ENCODE data around the gene PPP1R14C. TPM values are rescaled to one million over a fixed set of nuclear protein-coding genes. Genes with fewer than 3 reads are reported as not detected.

The PPP1R14C gene
- total RNA-seq, 1 experiment from 2014 or later = 4.6 TPM

DNA sequence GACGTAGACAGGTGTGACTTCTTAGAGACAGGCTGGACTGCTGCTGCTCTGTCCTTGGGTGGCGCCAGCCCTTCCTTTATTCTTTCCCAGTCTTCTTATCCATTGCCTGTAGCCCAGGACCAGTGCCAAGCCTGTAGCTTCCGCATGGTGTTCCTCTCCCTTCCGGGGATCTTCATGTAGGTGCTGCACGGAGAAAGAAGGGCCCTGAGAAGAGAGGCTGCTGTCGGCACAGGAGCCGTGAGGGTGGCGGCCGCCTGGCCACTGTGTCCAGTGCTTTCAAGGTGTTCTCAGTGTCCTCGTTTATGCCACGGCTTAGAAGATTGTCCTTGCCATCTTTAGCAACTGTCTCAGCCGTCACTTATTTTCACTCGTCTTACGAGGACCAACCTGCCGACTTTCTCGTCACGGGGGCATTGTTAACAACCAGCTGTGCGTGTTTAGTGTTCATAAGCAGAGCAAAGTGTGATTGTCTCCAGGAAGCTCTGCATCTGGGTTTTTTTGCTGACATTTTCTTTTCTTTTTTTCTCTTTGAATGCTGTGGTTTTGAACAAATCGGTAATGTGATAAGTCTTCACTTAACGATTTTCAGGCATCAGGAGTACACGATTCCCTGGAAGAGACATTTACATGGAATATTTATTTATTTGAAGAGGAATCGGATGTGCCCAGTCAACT, 61.2 kb downstream of the PPP1R14C start:
- BruUV-seq (replicated peaks) = no TSS peak

DNA sequence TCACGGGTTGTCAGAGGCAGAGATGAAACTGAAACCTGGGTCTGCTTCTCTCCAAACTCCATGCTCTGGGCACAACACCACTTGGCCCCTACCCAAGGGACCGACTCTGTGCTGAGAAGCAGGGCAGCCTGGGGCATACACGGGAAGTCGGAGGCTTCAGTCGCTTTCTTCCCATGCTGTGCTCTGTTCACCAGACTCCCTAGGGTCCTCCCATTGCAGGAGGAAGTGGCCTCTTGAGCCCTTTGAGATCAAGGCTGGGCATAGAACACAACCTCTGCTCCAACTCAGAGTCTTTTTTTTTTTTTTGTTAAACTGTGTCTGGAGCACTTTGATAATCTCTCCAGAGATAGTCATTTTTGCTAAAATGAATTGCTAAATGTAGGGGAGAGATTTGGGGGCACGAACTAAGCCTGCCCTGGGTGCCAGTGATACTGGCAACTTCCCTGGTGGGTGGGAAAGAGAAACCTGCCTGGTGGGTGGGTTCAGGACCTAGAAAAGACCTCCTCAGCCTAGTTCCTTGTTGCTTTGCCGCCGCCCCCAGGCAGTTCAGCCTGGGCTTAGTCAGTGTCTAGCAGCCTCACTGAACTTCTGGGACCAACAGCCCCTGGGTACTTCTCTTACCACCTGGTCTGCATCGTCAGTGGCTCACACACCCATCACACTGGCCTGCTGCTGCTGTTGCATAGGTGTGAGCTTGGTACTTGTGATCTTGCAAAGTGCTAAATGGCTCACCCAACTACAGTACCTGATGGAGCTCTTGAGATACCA, 62.0 kb downstream of the PPP1R14C start:
- CTCF ChIA-PET = interaction anchor here (0.6 kb wide), 1 partner anchor 141 kb away, joined by 3 read pairs; no protein-coding TSS in a partner anchor
- POLR2A ChIA-PET (ENCODE audit: low non-redundant PET) = no interaction called here
- Histone ChIP-seq H3K27ac (ENCODE audit: low read depth, low read length, poor library complexity, severe bottlenecking) (no peak overlapping the region), H3K9me3 (ENCODE audit: low read depth, low read length, poor library complexity, severe bottlenecking) (no peaks in the 10 kb centered on the region), H3K4me1 (ENCODE audit: insufficient read depth, low read length, poor library complexity, severe bottlenecking) (no peaks in the 10 kb centered on the region), H3K27me3 (replicated peaks; ENCODE audit: insufficient read depth, low read depth, low read length, poor library complexity) (no peaks in the 10 kb centered on the region), H3K36me3 (ENCODE audit: insufficient read depth, low read length, poor library complexity, severe bottlenecking) (no peaks in the 10 kb centered on the region), H3K4me3 (ENCODE audit: low read depth, low read length, poor library complexity, severe bottlenecking) (no peak overlapping the region)
- TF ChIP-seq, protein P1, sequence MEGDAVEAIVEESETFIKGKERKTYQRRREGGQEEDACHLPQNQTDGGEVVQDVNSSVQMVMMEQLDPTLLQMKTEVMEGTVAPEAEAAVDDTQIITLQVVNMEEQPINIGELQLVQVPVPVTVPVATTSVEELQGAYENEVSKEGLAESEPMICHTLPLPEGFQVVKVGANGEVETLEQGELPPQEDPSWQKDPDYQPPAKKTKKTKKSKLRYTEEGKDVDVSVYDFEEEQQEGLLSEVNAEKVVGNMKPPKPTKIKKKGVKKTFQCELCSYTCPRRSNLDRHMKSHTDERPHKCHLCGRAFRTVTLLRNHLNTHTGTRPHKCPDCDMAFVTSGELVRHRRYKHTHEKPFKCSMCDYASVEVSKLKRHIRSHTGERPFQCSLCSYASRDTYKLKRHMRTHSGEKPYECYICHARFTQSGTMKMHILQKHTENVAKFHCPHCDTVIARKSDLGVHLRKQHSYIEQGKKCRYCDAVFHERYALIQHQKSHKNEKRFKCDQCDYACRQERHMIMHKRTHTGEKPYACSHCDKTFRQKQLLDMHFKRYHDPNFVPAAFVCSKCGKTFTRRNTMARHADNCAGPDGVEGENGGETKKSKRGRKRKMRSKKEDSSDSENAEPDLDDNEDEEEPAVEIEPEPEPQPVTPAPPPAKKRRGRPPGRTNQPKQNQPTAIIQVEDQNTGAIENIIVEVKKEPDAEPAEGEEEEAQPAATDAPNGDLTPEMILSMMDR (conservative IDR thresholded peaks at IDR 0.05; ENCODE audit: low read depth, low read length) = no peak
- no peak for TF ChIP-seq EZH2 (IDR thresholded peaks at IDR 0.05; ENCODE audit: borderline replicate concordance, low read depth, low read length, poor library complexity, severe bottlenecking)
- no TSS peak for BruUV-seq (replicated peaks)
- no peak for DNase-seq (ENCODE audit: low spot score)
- intact Hi-C loops (cut with micrococcal nuclease; ENCODE audit: unreplicated experiment) = no loop called here

More for the DNA sequence above, 61.2 kb downstream of the PPP1R14C start:
- H3K27ac ChIP-seq (ENCODE audit: low read depth, low read length, poor library complexity, severe bottlenecking) = no peak overlapping the region
- no peaks in the 10 kb centered on the region for H3K4me1 ChIP-seq (ENCODE audit: insufficient read depth, low read length, poor library complexity, severe bottlenecking)
- intact Hi-C loops (cut with micrococcal nuclease; ENCODE audit: unreplicated experiment) = no loop called here
- TF ChIP-seq EZH2 (IDR thresholded peaks at IDR 0.05; ENCODE audit: borderline replicate concordance, low read depth, low read length, poor library complexity, severe bottlenecking) = no peak
- TF ChIP-seq, protein P1 (conservative IDR thresholded peaks at IDR 0.05; ENCODE audit: low read depth, low read length) = no peak
- no peaks in the 10 kb centered on the region for H3K27me3 ChIP-seq (replicated peaks; ENCODE audit: insufficient read depth, low read depth, low read length, poor library complexity)
- no peak overlapping the region for H3K4me3 ChIP-seq (ENCODE audit: low read depth, low read length, poor library complexity, severe bottlenecking)
- ChIA-PET CTCF (no interaction called here), POLR2A (ENCODE audit: low non-redundant PET) (no interaction called here)
- no peak for DNase-seq (ENCODE audit: low spot score)
- no peaks in the 10 kb centered on the region for H3K36me3 ChIP-seq (ENCODE audit: insufficient read depth, low read length, poor library complexity, severe bottlenecking)
- no peaks in the 10 kb centered on the region for H3K9me3 ChIP-seq (ENCODE audit: low read depth, low read length, poor library complexity, severe bottlenecking)

DNA sequence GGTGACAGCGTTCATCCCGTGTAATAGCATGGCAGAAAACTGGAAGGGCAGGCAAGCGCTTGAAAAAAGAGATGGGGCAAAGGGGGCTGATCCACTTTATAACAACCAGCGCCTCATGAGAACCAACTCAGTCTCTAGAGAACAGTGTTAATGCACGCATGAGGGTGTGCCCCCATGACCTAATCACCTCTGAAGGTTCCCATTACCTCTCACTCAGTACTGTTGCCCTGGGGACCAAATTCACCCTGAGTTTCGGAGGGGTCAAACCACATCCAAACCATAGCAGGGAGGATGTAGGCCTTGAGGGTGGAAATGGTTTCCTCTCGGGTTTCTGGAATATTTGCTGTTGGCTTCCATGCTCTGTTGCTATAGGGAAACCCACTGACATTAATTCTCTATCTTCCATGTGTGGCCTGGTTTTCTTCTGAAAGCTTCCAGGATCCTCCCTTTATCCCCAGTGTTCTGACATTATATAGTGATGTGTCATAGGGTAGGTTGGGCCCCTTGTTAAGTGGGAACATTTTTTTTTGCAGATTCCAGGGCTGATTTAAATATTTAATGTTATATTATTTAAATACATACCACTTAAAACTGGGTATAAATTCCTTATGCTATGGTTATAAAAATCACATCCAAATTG, 65.2 kb downstream of the PPP1R14C start:
- ChIA-PET CTCF (no interaction called here), POLR2A (ENCODE audit: low non-redundant PET) (no interaction called here)
- DNase-seq (ENCODE audit: low spot score) = peak; percentile 34
- intact Hi-C loops (cut with micrococcal nuclease; ENCODE audit: unreplicated experiment) = no loop called here
- Histone ChIP-seq H3K9me3 (ENCODE audit: low read depth, low read length, poor library complexity, severe bottlenecking) (no peaks in the 10 kb centered on the region), H3K27ac (ENCODE audit: low read depth, low read length, poor library complexity, severe bottlenecking) (no peak overlapping the region), H3K27me3 (replicated peaks; ENCODE audit: insufficient read depth, low read depth, low read length, poor library complexity) (no peaks in the 10 kb centered on the region), H3K4me3 (ENCODE audit: low read depth, low read length, poor library complexity, severe bottlenecking) (no peak overlapping the region), H3K36me3 (ENCODE audit: insufficient read depth, low read length, poor library complexity, severe bottlenecking) (no peaks in the 10 kb centered on the region), H3K4me1 (ENCODE audit: insufficient read depth, low read length, poor library complexity, severe bottlenecking) (no peaks in the 10 kb centered on the region)
- no peak for TF ChIP-seq EZH2 (IDR thresholded peaks at IDR 0.05; ENCODE audit: borderline replicate concordance, low read depth, low read length, poor library complexity, severe bottlenecking)
- TF ChIP-seq, protein P1 (conservative IDR thresholded peaks at IDR 0.05; ENCODE audit: low read depth, low read length) = no peak
- BruUV-seq (replicated peaks) = no TSS peak

Data from A673 (cell line).